VCaP (cell line): ENCODE results near the gene TRDN.

Experiments
- H3K27ac ChIP-seq: fragments of 450-650 bp; 2 replicates; pipeline ENCODE4 v1.5.1; 2017
- TF ChIP-seq, protein P1 (sequence below): fragments of 450-650 bp; conservative IDR thresholded peaks from 2 replicates; pipeline ENCODE4 v1.5.1; 2017; ENCODE audit warnings: mild to moderate bottlenecking, moderate library complexity

Gene TRDN

DNA sequence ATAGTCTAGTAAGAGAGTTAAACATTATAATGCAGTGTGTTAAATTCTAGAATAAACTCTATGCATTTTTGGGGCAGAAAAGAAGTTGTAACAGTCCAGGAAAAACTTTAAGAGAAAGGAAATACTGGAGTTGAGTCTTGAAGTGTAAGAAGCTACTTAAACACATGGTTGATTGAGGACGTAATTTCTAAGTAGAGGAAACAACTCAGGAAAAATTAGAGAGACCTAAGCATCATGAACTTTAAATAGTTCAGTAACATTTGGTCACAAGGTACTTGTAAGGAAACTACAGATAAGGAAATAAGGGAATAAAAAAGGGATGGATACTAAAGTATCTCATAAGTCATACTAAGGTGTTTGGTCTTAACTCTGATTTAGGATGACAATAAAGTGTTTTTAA, 4.7 kb upstream of the TRDN start:
- no peak overlapping the region for H3K27ac ChIP-seq
- TF ChIP-seq, protein P1, sequence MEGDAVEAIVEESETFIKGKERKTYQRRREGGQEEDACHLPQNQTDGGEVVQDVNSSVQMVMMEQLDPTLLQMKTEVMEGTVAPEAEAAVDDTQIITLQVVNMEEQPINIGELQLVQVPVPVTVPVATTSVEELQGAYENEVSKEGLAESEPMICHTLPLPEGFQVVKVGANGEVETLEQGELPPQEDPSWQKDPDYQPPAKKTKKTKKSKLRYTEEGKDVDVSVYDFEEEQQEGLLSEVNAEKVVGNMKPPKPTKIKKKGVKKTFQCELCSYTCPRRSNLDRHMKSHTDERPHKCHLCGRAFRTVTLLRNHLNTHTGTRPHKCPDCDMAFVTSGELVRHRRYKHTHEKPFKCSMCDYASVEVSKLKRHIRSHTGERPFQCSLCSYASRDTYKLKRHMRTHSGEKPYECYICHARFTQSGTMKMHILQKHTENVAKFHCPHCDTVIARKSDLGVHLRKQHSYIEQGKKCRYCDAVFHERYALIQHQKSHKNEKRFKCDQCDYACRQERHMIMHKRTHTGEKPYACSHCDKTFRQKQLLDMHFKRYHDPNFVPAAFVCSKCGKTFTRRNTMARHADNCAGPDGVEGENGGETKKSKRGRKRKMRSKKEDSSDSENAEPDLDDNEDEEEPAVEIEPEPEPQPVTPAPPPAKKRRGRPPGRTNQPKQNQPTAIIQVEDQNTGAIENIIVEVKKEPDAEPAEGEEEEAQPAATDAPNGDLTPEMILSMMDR: no peak

DNA sequence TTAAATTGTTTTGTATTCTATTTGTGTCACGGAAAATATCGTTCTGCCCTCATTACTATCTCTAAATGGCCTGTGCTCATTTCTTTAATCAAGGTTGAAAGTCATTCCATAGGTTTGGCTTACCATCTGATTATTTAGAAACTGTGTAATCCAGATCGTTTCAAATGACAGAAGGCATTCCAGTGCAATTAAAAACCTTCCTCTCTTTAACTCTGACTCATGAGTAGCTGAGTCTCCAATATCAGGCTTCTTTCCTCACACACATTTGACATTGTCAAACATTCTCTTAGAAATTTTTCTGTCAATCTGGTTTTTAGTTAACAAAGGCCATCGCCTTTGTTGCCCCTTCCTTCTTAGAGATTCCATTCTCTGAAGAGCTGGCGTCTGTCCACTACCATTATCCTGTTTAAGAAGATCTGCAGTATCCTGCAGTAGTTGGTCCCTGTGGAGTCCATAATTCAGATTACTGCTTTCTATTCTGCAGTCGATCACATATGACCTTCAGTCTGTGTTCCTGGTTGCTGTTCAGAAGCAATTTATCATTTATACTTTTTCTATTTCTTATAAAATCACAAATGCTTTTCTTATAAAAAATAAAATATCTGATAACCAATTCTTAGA, 3.9 kb upstream of the TRDN start:
- TF ChIP-seq, protein P1: no peak

GRCh38 chr6:123638865-123639264, 2.1 kb upstream of the TRDN start:
- no peak overlapping the region for H3K27ac ChIP-seq
- TF ChIP-seq, protein P1: no peak

More for the DNA sequence above, 3.9 kb upstream of the TRDN start:
- H3K27ac ChIP-seq: no peak overlapping the region

DNA sequence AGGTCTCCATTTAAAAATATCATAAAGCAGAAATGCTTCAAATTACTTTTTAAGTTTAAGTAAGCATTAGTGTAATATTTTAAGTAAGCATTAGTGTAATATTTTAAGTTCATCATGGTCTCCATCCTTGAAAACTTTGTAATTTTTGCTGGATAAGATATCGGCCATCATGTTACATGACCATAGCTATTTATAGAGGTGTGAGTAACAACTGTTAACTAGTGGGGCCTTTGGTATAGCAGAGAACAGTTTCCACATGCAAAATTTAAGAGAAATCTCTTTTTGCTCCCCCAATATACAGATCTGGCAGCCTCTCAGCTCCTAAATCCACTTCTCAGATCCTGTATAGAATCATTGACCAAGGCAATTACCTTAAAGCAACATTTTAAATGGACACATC, 468 bp downstream of the TRDN start:
- TF ChIP-seq, protein P1: no peak
- no peak overlapping the region for H3K27ac ChIP-seq

DNA sequence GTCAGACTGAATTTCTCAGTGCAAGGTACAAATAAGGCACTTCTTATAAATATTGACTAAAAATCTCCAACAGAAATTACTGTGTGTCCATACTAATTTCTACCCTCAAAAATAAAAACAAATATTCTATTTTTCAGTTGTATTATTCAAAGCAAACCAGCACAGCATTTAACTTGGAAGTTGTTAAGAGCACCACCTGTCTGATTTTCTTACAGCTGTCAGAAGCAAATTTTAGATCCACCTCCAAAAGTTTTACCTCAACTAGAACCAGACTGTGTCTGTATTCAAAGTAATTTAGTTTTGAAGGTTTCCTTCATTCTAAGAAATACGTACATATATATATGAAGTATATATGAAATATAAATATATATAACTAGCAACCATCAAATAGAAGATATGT, 1.2 kb downstream of the TRDN start:
- no peak overlapping the region for H3K27ac ChIP-seq
- TF ChIP-seq, protein P1: no peak

GRCh38 chr6:123635144-123635543, 1.6 kb downstream of the TRDN start:
- TF ChIP-seq, protein P1: no peak
- H3K27ac ChIP-seq: no peak overlapping the region

GRCh38 chr6:123632641-123633040, 4.1 kb downstream of the TRDN start:
- H3K27ac ChIP-seq: no peak overlapping the region
- TF ChIP-seq, protein P1: no peak
